CD4-positive, alpha-beta T cell treated with Interleukin-17A for 1 hour (primary cell): ENCODE measurements around the gene ASCC3.

ENCODE experiments used
- DNase-seq: peaks from one replicate; pipeline ENCODE4 v3.0.0-alpha.2; 2020

Gene ASCC3

GRCh38 chr6:100721256-100721655 lies 159.9 kb downstream of the ASCC3 start:
- DNase-seq = no peak

GRCh38 chr6:100719883-100720682 lies 161.0 kb downstream of the ASCC3 start:
- peak; percentile 24 for DNase-seq

GRCh38 chr6:100712997-100713396 lies 168.1 kb downstream of the ASCC3 start:
- DNase-seq = no peak

GRCh38 chr6:100706491-100706890 lies 174.6 kb downstream of the ASCC3 start:
- DNase-seq = no peak

- no peak for DNase-seq
Measured at GRCh38 chr6:100704961-100705360, 176.2 kb downstream of the ASCC3 start.

- DNase-seq = no peak
Measured at GRCh38 chr6:100701728-100702127, 179.4 kb downstream of the ASCC3 start.

- no peak for DNase-seq
Measured at GRCh38 chr6:100700009-100700408, 181.1 kb downstream of the ASCC3 start.

GRCh38 chr6:100695445-100695844 lies 185.7 kb downstream of the ASCC3 start:
- DNase-seq = no peak

GRCh38 chr6:100693249-100693927 lies 187.7 kb downstream of the ASCC3 start:
- no peak for DNase-seq

- no peak for DNase-seq
Measured at GRCh38 chr6:100691972-100692371, 189.2 kb downstream of the ASCC3 start.

- no peak for DNase-seq
Measured at GRCh38 chr6:100686216-100686615, 194.9 kb downstream of the ASCC3 start.

- no peak for DNase-seq
Measured at GRCh38 chr6:100685747-100686146, 195.4 kb downstream of the ASCC3 start.

GRCh38 chr6:100680163-100680562 lies 201.0 kb downstream of the ASCC3 start:
- no peak for DNase-seq

- no peak for DNase-seq
Measured at GRCh38 chr6:100678027-100678426, 203.1 kb downstream of the ASCC3 start.

GRCh38 chr6:100677240-100677639 lies 203.9 kb downstream of the ASCC3 start:
- no peak for DNase-seq

- DNase-seq = no peak
Measured at GRCh38 chr6:100673641-100674040, 207.5 kb downstream of the ASCC3 start.

- DNase-seq = no peak
Measured at GRCh38 chr6:100671740-100672139, 209.4 kb downstream of the ASCC3 start.

- DNase-seq = no peak
Measured at GRCh38 chr6:100670056-100670455, 211.1 kb downstream of the ASCC3 start.

GRCh38 chr6:100665041-100665380 lies 216.1 kb downstream of the ASCC3 start:
- DNase-seq = no peak

- DNase-seq = peak; percentile 43
Measured at GRCh38 chr6:100664274-100665040, 216.7 kb downstream of the ASCC3 start.

- DNase-seq = no peak
Measured at GRCh38 chr6:100663219-100663863, 217.8 kb downstream of the ASCC3 start.

GRCh38 chr6:100662264-100662663 lies 218.9 kb downstream of the ASCC3 start:
- no peak for DNase-seq

GRCh38 chr6:100658486-100658885 lies 222.6 kb downstream of the ASCC3 start:
- no peak for DNase-seq
